DMS 273 treated with DMSO at 0.1 percent for 48 hours (cell line): ENCODE data around the gene PBX4.

Experiments
- DNase-seq: peaks from one replicate; lab custom pipeline; 2025; lab: John Stamatoyannopoulos, UW

PBX4 gene

GRCh38 chr19:19649155-19649554, 30.7 kb upstream of the PBX4 start:
- no peak for DNase-seq

GRCh38 chr19:19647037-19647835, 28.7 kb upstream of the PBX4 start:
- no peak for DNase-seq

GRCh38 chr19:19645233-19645870, 26.9 kb upstream of the PBX4 start:
- no peak for DNase-seq

- no peak for DNase-seq
Measured at GRCh38 chr19:19644054-19644388, 25.5 kb upstream of the PBX4 start.

- no peak for DNase-seq
Measured at GRCh38 chr19:19643158-19644053, 24.9 kb upstream of the PBX4 start, which contains the start of gene GMIP. Gene GMIP (minus strand): TSS chr19:19643657. CDS start chr19:19643529, 128 bp downstream.

- peak; percentile 33 for DNase-seq
Measured at GRCh38 chr19:19642506-19643157, 24.1 kb upstream of the PBX4 start.

- DNase-seq: no peak
Measured at GRCh38 chr19:19637523-19638251, 19.2 kb upstream of the PBX4 start.

- no peak for DNase-seq
Measured at GRCh38 chr19:19637186-19637522, 18.7 kb upstream of the PBX4 start.

GRCh38 chr19:19636573-19637185, 18.2 kb upstream of the PBX4 start:
- no peak for DNase-seq

GRCh38 chr19:19635313-19635702, 16.8 kb upstream of the PBX4 start:
- no peak for DNase-seq

GRCh38 chr19:19634516-19635312, 16.2 kb upstream of the PBX4 start:
- DNase-seq: no peak

GRCh38 chr19:19633711-19634515, 15.4 kb upstream of the PBX4 start:
- no peak for DNase-seq

- no peak for DNase-seq
Measured at GRCh38 chr19:19632661-19633060, 14.2 kb upstream of the PBX4 start.

- no peak for DNase-seq
Measured at GRCh38 chr19:19631346-19631745, 12.9 kb upstream of the PBX4 start.

GRCh38 chr19:19630426-19630825, 11.9 kb upstream of the PBX4 start:
- DNase-seq: no peak

GRCh38 chr19:19630062-19630414, 11.6 kb upstream of the PBX4 start:
- no peak for DNase-seq

GRCh38 chr19:19628501-19629134, 10.1 kb upstream of the PBX4 start:
- DNase-seq: no peak

GRCh38 chr19:19627621-19628500, 9.4 kb upstream of the PBX4 start, which contains the start of gene LPAR2:
Gene LPAR2 (minus strand): TSS chr19:19628220. CDS start chr19:19627275, 945 bp downstream.
- no peak for DNase-seq
